ENCODE results near the gene CD84. TPM values are rescaled to one million over a fixed set of nuclear protein-coding genes. Genes with fewer than 3 reads are reported as not detected.

Gene CD84
- total and polyA plus RNA-seq, 4 experiments from 2014 or later: 15.9 to 98.9 (median 65.6) TPM

- H3K36me3 ChIP-seq (ENCODE audit: insufficient read depth, low read length): no peaks in the 10 kb centered on the region
- peaks cover 94% of the 10 kb centered on the region for H3K4me1 ChIP-seq (ENCODE audit: insufficient read depth, low read length)
- Mint-ChIP-seq H3K36me3 (peaks cover 57 to 79% of the 10 kb centered on the region in 2 donors), H3K27me3 (no peaks in the 10 kb centered on the region), H3K27ac (peak overlapping the region; percentile 87 to 100 (median 99)), H3K9me3 (peaks cover 0 to 6% (median 0%) of the 10 kb centered on the region in 8 donors), H3K4me3 (peak overlapping the region in 7 of 8 donors; percentile 65 to 90 (median 79)), H3K4me1 (peaks cover 77 to 97% (median 88%) of the 10 kb centered on the region in 4 donors)
- no peak overlapping the region for H3K4me3 ChIP-seq (ENCODE audit: low read length in 2 of 2)
- H3K27ac ChIP-seq (ENCODE audit: low read depth, low read length): peak overlapping the region; percentile 2
- no peaks in the 10 kb centered on the region for H3K9me3 ChIP-seq (ENCODE audit: control insufficient read depth in 1 of 2, low read length in 2 of 2)
- H3K27me3 ChIP-seq (ENCODE audit: insufficient read depth, low read length): no peaks in the 10 kb centered on the region
- intact Hi-C loops (cut with micrococcal nuclease): no loop called here
- POLR2A ChIA-PET (ENCODE audit: partially characterized antibody): interaction anchor here (0.6 to 10.1 kb wide), 9 partner anchors 8 to 1650 kb away, joined by 4 to 126 read pairs (median 11); partner anchors contain the start of gene SLAMF1
- CTCF ChIA-PET (ENCODE audit: partially characterized antibody): interaction anchor here (1.5 to 9.4 kb wide), 3 partner anchors 19 to 48 kb away, joined by 3 to 139 read pairs (median 8); no protein-coding TSS in a partner anchor
- DNase-seq: no peak
These were observed 46.0 kb upstream of the CD84 start for GRCh38 chr1:160625321-160625720.

GRCh38 chr1:160624464-160624863, 45.2 kb upstream of the CD84 start:
- Mint-ChIP-seq H3K4me1 (peaks cover 74 to 95% (median 86%) of the 10 kb centered on the region in 4 donors), H3K27ac (peak overlapping the region; percentile 87 to 100 (median 98)), H3K4me3 (peak overlapping the region in 6 of 8 donors; percentile 34 to 90 (median 80)), H3K9me3 (peaks cover 0 to 6% (median 0%) of the 10 kb centered on the region in 8 donors), H3K36me3 (peaks cover 62 to 79% of the 10 kb centered on the region in 2 donors), H3K27me3 (no peaks in the 10 kb centered on the region)
- Histone ChIP-seq H3K27ac (ENCODE audit: low read depth, low read length) (peak overlapping the region; percentile 47), H3K9me3 (ENCODE audit: control insufficient read depth in 1 of 2, low read length in 2 of 2) (no peaks in the 10 kb centered on the region), H3K27me3 (ENCODE audit: insufficient read depth, low read length) (no peaks in the 10 kb centered on the region), H3K4me3 (ENCODE audit: low read length in 2 of 2) (no peak overlapping the region), H3K36me3 (ENCODE audit: insufficient read depth, low read length) (peaks cover 7% of the 10 kb centered on the region), H3K4me1 (ENCODE audit: insufficient read depth, low read length) (peaks cover 93% of the 10 kb centered on the region)
- ChIA-PET CTCF (ENCODE audit: partially characterized antibody) (interaction anchor here (1.0 to 9.4 kb wide), 3 partner anchors 16 to 48 kb away, joined by 3 to 139 read pairs (median 3); no protein-coding TSS in a partner anchor), POLR2A (ENCODE audit: partially characterized antibody) (interaction anchor here (1.1 to 10.1 kb wide), 7 partner anchors 11 to 50 kb away, joined by 4 to 126 read pairs (median 14); partner anchors contain the start of gene SLAMF1)
- DNase-seq: no peak
- intact Hi-C loops (cut with micrococcal nuclease): no loop called here

- POLR2A ChIA-PET (ENCODE audit: partially characterized antibody): interaction anchor here (0.7 to 10.1 kb wide), 10 partner anchors 9 to 60 kb away, joined by 3 to 126 read pairs (median 12); partner anchors contain the start of gene SLAMF1
- no peaks in the 10 kb centered on the region for H3K27me3 ChIP-seq (ENCODE audit: insufficient read depth, low read length)
- H3K36me3 Mint-ChIP-seq: peaks cover 66 to 83% of the 10 kb centered on the region in 2 donors
- peak overlapping the region; percentile 47 for H3K27ac ChIP-seq (ENCODE audit: low read depth, low read length)
- H3K4me3 Mint-ChIP-seq: peak overlapping the region in 7 of 8 donors; percentile 48 to 90 (median 81)
- H3K27ac Mint-ChIP-seq: peak overlapping the region; percentile 87 to 100 (median 98)
- peaks cover 95% of the 10 kb centered on the region for H3K4me1 ChIP-seq (ENCODE audit: insufficient read depth, low read length)
- H3K36me3 ChIP-seq (ENCODE audit: insufficient read depth, low read length): peaks cover 13% of the 10 kb centered on the region
- no peaks in the 10 kb centered on the region for H3K27me3 Mint-ChIP-seq
- CTCF ChIA-PET (ENCODE audit: partially characterized antibody): interaction anchor here (1.0 to 9.4 kb wide), 4 partner anchors 11 to 49 kb away, joined by 3 to 139 read pairs (median 4); no protein-coding TSS in a partner anchor
- intact Hi-C loops (cut with micrococcal nuclease): no loop called here
- peaks cover 75 to 96% (median 87%) of the 10 kb centered on the region in 4 donors for H3K4me1 Mint-ChIP-seq
- no peaks in the 10 kb centered on the region for H3K9me3 ChIP-seq (ENCODE audit: control insufficient read depth in 1 of 2, low read length in 2 of 2)
- DNase-seq: no peak
- no peak overlapping the region for H3K4me3 ChIP-seq (ENCODE audit: low read length in 2 of 2)
- peaks cover 0 to 6% (median 0%) of the 10 kb centered on the region in 8 donors for H3K9me3 Mint-ChIP-seq
These were observed 44.6 kb upstream of the CD84 start for GRCh38 chr1:160623862-160624261.

GRCh38 chr1:160623227-160623633, 43.9 kb upstream of the CD84 start:
- intact Hi-C loops (cut with micrococcal nuclease): no loop called here
- Histone ChIP-seq H3K4me3 (ENCODE audit: low read length in 2 of 2) (no peak overlapping the region), H3K27me3 (ENCODE audit: insufficient read depth, low read length) (no peaks in the 10 kb centered on the region), H3K27ac (ENCODE audit: low read depth, low read length) (peak overlapping the region; percentile 47), H3K36me3 (ENCODE audit: insufficient read depth, low read length) (peaks cover 14% of the 10 kb centered on the region), H3K9me3 (ENCODE audit: control insufficient read depth in 1 of 2, low read length in 2 of 2) (no peaks in the 10 kb centered on the region), H3K4me1 (ENCODE audit: insufficient read depth, low read length) (peaks cover 95% of the 10 kb centered on the region)
- Mint-ChIP-seq H3K4me3 (peak overlapping the region; percentile 67 to 90 (median 80)), H3K9me3 (peaks cover 0 to 6% (median 0%) of the 10 kb centered on the region in 8 donors), H3K27ac (peak overlapping the region; percentile 87 to 100 (median 98)), H3K4me1 (peaks cover 75 to 95% (median 86%) of the 10 kb centered on the region in 4 donors), H3K36me3 (peaks cover 64 to 82% of the 10 kb centered on the region in 2 donors), H3K27me3 (no peaks in the 10 kb centered on the region)
- DNase-seq: peak; percentile 48 to 67 (median 64)
- POLR2A ChIA-PET (ENCODE audit: partially characterized antibody): interaction anchor here (0.8 to 10.1 kb wide), 15 partner anchors 7 to 84 kb away, joined by 3 to 126 read pairs (median 5); partner anchors contain the start of gene SLAMF1
- CTCF ChIA-PET (ENCODE audit: partially characterized antibody): interaction anchor here (1.2 to 9.4 kb wide), 7 partner anchors 11 to 145 kb away, joined by 3 to 139 read pairs (median 4); partner anchors contain the start of gene CD48

GRCh38 chr1:160622501-160623226, 43.4 kb upstream of the CD84 start:
- ChIA-PET CTCF (ENCODE audit: partially characterized antibody) (interaction anchor here (1.2 to 9.4 kb wide), 7 partner anchors 12 to 146 kb away, joined by 3 to 139 read pairs (median 4); partner anchors contain the start of gene CD48), POLR2A (ENCODE audit: partially characterized antibody) (interaction anchor here (0.7 to 10.1 kb wide), 19 partner anchors 8 to 214 kb away, joined by 3 to 126 read pairs (median 4); partner anchors contain the start of gene SLAMF1)
- intact Hi-C loops (cut with micrococcal nuclease): no loop called here
- Mint-ChIP-seq H3K4me1 (peaks cover 73 to 95% (median 85%) of the 10 kb centered on the region in 4 donors), H3K27ac (peak overlapping the region; percentile 87 to 100 (median 98)), H3K36me3 (peaks cover 63 to 82% of the 10 kb centered on the region in 2 donors), H3K9me3 (peaks cover 0 to 6% (median 0%) of the 10 kb centered on the region in 8 donors), H3K27me3 (no peaks in the 10 kb centered on the region), H3K4me3 (peak overlapping the region; percentile 34 to 90 (median 80))
- H3K9me3 ChIP-seq (ENCODE audit: control insufficient read depth in 1 of 2, low read length in 2 of 2): no peaks in the 10 kb centered on the region
- no peak overlapping the region for H3K4me3 ChIP-seq (ENCODE audit: low read length in 2 of 2)
- H3K4me1 ChIP-seq (ENCODE audit: insufficient read depth, low read length): peaks cover 95% of the 10 kb centered on the region
- H3K36me3 ChIP-seq (ENCODE audit: insufficient read depth, low read length): peaks cover 14% of the 10 kb centered on the region
- no peak for DNase-seq
- no peaks in the 10 kb centered on the region for H3K27me3 ChIP-seq (ENCODE audit: insufficient read depth, low read length)
- H3K27ac ChIP-seq (ENCODE audit: low read depth, low read length): peak overlapping the region; percentile 47

GRCh38 chr1:160621633-160622413, 42.5 kb upstream of the CD84 start:
- DNase-seq: no peak
- Mint-ChIP-seq H3K27ac (peak overlapping the region; percentile 87 to 100 (median 98)), H3K36me3 (peaks cover 63 to 83% of the 10 kb centered on the region in 2 donors), H3K4me1 (peaks cover 70 to 95% (median 82%) of the 10 kb centered on the region in 4 donors), H3K27me3 (no peaks in the 10 kb centered on the region), H3K4me3 (peak overlapping the region in 7 of 8 donors; percentile 3 to 87 (median 21)), H3K9me3 (peaks cover 0 to 5% (median 0%) of the 10 kb centered on the region in 8 donors)
- Histone ChIP-seq H3K27me3 (ENCODE audit: insufficient read depth, low read length) (no peaks in the 10 kb centered on the region), H3K4me3 (ENCODE audit: low read length in 2 of 2) (no peak overlapping the region), H3K4me1 (ENCODE audit: insufficient read depth, low read length) (peaks cover 95% of the 10 kb centered on the region), H3K9me3 (ENCODE audit: control insufficient read depth in 1 of 2, low read length in 2 of 2) (no peaks in the 10 kb centered on the region), H3K36me3 (ENCODE audit: insufficient read depth, low read length) (peaks cover 15% of the 10 kb centered on the region), H3K27ac (ENCODE audit: low read depth, low read length) (peak overlapping the region; percentile 47)
- POLR2A ChIA-PET (ENCODE audit: partially characterized antibody): interaction anchor here (0.7 to 10.1 kb wide), 14 partner anchors 9 to 215 kb away, joined by 3 to 126 read pairs (median 8); partner anchors contain the start of gene SLAMF1
- intact Hi-C loops (cut with micrococcal nuclease): no loop called here
- CTCF ChIA-PET (ENCODE audit: partially characterized antibody): interaction anchor here (1.2 to 9.4 kb wide), 6 partner anchors 13 to 90 kb away, joined by 3 to 139 read pairs (median 4); partner anchors contain the start of gene CD48
